HG02840 (cell line): ENCODE measurements around the gene RPS25.
"Not testable (repeated sequence)": the region's sequence is repeated elsewhere in the genome, so short reads cannot be mapped to it uniquely, and the experiment has no call there.

Experiments
- ATAC-seq: cut with Tn5 transposase; IDR thresholded peaks from one replicate; pipeline ENCODE4 v1.9.1; 2021; ENCODE audit warnings: mild to moderate bottlenecking, moderate library complexity, moderate number of reproducible peaks; ENCODE audit not compliant: unreplicated experiment, low FRiP score

The RPS25 gene

GRCh38 chr11:119018074-119018938, at the start of gene RPS25, which contains the start of gene TRAPPC4:
RPS25 (minus strand) TSS chr11:119018343; CDS start chr11:119018284, 59 bp downstream.
TRAPPC4 (plus strand) TSS chr11:119018766; CDS start chr11:119018796, 30 bp downstream.
- peak; percentile 84 for ATAC-seq

GRCh38 chr11:119067371-119068222, 49.5 kb upstream of the RPS25 start, which contains the start of gene VPS11:
VPS11 (plus strand) TSS chr11:119067818; CDS start chr11:119067824, 6 bp downstream.
- peak; percentile 86 for ATAC-seq

- ATAC-seq: no peak
These were observed 47.2 kb upstream of the RPS25 start for GRCh38 chr11:119065369-119065768.

GRCh38 chr11:119062779-119063178, 44.6 kb upstream of the RPS25 start:
- no peak for ATAC-seq

GRCh38 chr11:119061256-119061655, 43.1 kb upstream of the RPS25 start:
- ATAC-seq: no peak

- not testable (repeated sequence) for ATAC-seq
These were observed 41.0 kb upstream of the RPS25 start for GRCh38 chr11:119059128-119059527.

GRCh38 chr11:119057000-119057769, 39.0 kb upstream of the RPS25 start, which contains the start of gene HYOU1:
HYOU1 (minus strand) TSS chr11:119057205; CDS start chr11:119056160, 1,045 bp downstream.
- peak; percentile 86 for ATAC-seq

GRCh38 chr11:119056421-119056999, 38.4 kb upstream of the RPS25 start:
- no peak for ATAC-seq

GRCh38 chr11:119055901-119056300, 37.8 kb upstream of the RPS25 start:
- no peak for ATAC-seq

- ATAC-seq: no peak
These were observed 36.3 kb upstream of the RPS25 start for GRCh38 chr11:119054418-119054817.

GRCh38 chr11:119052163-119052814, 34.1 kb upstream of the RPS25 start:
- ATAC-seq: peak; percentile 5

GRCh38 chr11:119051440-119052162, 33.5 kb upstream of the RPS25 start:
- peak; percentile 43 for ATAC-seq

- no peak for ATAC-seq
These were observed 30.9 kb upstream of the RPS25 start for GRCh38 chr11:119049081-119049480.

GRCh38 chr11:119048644-119049043, 30.5 kb upstream of the RPS25 start:
- no peak for ATAC-seq

- no peak for ATAC-seq
These were observed 29.1 kb upstream of the RPS25 start for GRCh38 chr11:119047205-119047604.

- no peak for ATAC-seq
These were observed 28.3 kb upstream of the RPS25 start for GRCh38 chr11:119046489-119046888.

- ATAC-seq: no peak
These were observed 26.6 kb upstream of the RPS25 start for GRCh38 chr11:119044708-119045107.

GRCh38 chr11:119042927-119043326, 24.8 kb upstream of the RPS25 start:
- ATAC-seq: no peak
